Esophagus muscularis mucosa (tissue), 3 donors: ENCODE measurements around the gene TXK.

Experiments used
- EP300 ChIP-seq: sonication (generic); formaldehyde crosslinking; IDR thresholded peaks from one replicate; pipeline ENCODE4 v1.6.1; 2017; ENCODE audit warnings: antibody characterized with exemption
- TF ChIP-seq, protein P1 (sequence below), 3 experiments: fragments of 200-600 bp in 2 of 3; fragments of 450-650 bp in 1 of 3; sonication (generic) in 2 of 3; IDR thresholded peaks; one replicate each; pipeline ENCODE4 v1.5.1; 2017 to 2019; ENCODE audit warnings: antibody characterized with exemption in 3 of 3, mild to moderate bottlenecking in 2 of 3, moderate library complexity in 1 of 3

DNA sequence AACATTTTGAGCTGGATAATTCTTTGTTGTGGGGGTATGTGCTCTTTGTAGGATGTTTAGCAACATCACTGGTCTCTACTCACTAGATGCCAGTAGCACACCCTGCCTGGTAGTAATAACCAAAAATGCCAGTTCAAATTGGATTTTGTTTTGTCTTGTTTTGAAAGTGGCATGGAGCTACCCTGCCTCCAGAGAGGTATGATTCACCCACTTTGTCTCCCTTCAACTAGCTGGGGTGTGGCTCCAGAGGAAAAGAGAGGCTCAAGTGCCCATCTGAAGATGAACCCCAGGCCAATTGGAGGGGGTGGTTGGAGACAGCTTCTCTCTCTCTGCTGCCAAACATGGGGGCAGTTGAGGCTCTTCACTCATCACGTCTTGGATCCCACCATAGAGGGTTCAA is 83.0 kb downstream of the TXK start:
- TF ChIP-seq, protein P1, sequence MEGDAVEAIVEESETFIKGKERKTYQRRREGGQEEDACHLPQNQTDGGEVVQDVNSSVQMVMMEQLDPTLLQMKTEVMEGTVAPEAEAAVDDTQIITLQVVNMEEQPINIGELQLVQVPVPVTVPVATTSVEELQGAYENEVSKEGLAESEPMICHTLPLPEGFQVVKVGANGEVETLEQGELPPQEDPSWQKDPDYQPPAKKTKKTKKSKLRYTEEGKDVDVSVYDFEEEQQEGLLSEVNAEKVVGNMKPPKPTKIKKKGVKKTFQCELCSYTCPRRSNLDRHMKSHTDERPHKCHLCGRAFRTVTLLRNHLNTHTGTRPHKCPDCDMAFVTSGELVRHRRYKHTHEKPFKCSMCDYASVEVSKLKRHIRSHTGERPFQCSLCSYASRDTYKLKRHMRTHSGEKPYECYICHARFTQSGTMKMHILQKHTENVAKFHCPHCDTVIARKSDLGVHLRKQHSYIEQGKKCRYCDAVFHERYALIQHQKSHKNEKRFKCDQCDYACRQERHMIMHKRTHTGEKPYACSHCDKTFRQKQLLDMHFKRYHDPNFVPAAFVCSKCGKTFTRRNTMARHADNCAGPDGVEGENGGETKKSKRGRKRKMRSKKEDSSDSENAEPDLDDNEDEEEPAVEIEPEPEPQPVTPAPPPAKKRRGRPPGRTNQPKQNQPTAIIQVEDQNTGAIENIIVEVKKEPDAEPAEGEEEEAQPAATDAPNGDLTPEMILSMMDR (IDR thresholded peaks at IDR 0.05): no peak
- TF ChIP-seq EP300: no peak
